ENCODE measurements around the gene INSM1.

- TF ChIP-seq EZH2phosphoT487 (IDR thresholded peaks at IDR 0.05; ENCODE audit: borderline replicate concordance) (no peak), CTCF (conservative IDR thresholded peaks at IDR 0.05; ENCODE audit: low read length) (no peak)
Observed at GRCh38 chr20:20390393-20390792, 22.5 kb downstream of the INSM1 start.

Measured in Loucy (cell line).